GM19043 (cell line): ENCODE results near the gene B9D1.

Experiments
- ATAC-seq: cut with Tn5 transposase; IDR thresholded peaks from one replicate; pipeline ENCODE4 v1.9.1; 2021; ENCODE audit warnings: low read depth; ENCODE audit not compliant: unreplicated experiment

Gene B9D1

DNA sequence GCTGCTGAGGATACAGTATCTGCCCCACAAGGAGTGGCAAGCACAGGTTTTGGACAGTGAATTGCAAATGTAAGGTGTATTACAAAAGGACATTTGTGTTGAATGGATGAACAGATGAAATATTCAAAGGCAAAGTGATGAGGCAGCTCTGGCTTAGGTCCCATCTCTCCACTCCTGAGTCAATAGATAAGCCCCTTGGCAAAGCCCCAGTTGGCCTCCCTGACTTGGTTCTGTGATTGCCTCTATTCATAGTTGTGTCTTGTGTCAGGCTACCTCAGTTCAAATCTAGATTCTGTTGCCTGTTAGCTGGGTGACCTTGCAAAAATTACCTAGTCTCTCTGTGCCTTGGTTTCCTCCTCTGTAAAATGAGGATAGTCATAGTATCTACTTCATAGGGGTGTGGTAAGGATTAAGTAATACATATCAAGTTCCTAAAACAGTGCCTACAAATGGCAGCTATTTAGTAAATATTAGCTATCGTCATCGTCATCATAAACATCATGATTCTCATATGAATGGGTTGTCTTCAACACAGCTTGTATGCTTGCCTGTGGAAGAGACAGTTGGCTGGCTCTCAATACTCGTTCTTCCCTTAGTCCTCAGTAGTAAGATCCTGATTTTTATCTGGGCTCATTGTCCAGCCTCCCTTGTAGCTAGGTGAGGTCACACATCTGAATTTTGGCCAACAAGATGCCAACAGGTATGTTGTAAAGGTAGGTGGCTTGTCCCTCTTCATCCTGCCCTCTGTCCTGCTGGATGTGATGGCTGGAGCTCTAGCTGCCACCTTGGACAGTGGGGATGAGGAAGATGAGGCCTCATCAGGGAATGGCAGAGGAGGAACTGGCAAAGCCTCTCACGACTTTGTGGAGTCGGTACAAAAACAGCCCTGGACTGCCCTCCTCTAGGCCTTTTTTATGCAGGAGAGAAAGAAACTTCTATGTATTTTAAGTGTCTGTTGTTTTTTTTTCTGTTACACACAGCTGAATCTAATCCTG, 26.6 kb upstream of the B9D1 start:
- no peak for ATAC-seq

DNA sequence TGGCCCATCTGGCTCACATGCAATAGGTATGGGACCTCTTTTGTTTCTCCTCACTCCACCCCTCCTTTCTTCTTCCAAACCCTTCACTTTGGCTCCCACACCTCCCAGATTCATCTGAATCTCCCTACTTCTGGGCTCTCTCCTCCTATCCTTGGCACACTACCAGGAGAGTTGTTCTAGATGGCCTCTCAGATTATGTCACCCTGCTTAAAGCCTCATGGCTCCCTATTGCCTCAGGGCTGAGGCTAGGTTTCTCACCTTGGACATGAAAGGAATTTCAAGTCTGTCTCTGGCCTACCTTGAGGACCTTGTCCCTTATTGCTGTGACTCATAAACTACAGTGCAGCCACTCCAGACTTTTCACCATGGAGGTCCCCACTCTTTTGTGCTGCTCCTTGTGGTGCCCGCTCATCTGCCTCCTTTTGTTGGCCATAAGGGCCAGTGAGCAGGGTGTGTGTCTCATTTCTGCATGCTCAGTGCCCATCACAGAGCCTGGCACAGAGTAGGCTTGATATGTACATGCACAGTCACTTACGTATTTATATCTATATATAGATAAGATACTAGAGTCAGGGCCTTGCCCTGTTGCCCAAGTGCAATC, 25.5 kb upstream of the B9D1 start:
- ATAC-seq = no peak

DNA sequence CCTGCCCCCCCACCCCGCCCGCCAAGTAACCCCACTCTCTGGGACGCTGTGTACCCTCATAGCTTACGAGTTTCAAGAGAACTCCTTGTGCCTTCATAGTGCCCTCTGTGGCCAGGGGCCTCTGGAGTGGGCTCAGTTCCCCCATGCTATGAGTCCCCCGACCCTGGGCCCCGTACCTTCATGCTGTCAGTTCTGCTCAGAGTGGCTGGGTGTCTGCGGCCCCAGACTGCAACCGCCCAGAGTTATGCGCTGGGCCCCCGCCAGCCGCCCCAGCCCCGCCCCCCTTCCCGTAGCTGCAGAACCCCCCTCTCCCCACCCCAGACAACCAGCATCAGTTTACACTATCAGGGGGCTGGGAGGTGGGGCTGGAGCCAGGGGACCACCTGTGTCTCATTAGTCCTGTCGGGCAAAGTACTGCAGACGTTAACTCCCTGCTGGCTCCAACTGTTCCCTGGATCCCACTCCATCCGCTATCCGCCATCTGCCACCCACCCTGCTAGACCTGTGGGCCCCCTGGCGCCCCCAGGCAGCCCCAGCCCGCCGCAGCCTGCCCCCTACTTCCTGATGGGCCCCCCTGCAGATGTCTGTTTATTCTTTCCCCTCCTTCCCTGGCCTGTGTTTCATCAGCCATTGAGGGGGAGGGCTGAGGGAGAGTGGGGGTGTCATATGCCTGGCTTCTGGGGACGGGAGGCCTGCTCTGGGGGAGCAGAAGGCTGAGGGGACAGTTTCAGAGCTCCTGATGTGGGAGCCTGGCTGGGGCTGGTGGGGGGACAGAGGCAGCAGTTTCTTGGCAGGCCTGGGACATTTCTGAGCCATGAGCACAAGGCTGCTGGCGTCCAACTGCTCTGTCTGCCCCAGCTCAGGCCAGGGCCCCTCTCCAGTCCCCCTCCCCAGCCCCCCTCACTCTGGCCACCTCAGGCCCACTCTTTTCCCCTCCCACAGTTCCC, 24.7 kb upstream of the B9D1 start, which contains the start of gene MFAP4:
TSS of gene MFAP4 (minus strand) at position 217 of the 947 bp plus-strand sequence. CDS start at position 182, 35 bp downstream.
- no peak for ATAC-seq

DNA sequence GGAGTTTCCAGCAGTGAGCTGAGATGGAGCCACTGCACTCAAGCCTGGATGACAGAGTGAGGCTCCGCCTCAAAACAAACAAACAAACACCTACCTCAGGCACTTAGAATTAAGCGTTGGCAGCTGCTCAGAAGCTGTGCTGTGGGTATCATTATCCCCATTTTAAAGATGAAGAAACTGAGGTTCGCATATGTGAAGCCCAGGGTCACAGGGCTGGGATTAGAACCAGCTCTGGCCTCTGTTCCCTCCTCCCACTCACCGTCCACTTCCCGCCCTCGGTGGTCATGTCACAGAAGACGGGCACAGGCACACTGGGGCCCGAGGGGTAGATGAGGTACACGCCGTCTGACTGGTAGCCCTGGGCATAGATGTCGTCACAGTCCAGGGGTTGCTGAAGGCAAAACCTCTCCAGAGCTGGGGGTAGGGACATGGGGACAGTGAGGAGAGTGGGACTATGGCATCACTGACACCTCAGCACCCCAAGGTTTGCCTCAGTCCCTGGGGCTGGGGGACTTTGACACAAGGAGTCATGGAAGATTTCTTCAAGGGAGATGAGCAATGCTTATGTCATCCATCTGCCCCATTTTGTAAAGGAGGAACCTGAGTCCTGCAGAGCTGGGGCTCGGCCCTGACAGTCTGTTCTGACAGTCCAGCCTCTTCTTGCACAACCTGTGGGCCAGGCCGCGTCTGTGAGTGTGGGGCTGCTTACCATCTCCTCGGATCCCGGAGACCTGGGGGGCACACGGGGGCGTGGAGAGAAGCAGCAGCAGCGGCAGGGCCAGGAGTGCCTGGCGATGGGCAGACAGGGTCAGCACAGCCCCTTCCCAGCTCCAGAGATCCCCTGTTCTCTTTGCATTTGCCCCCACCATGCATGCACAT, 23.8 kb upstream of the B9D1 start:
- no peak for ATAC-seq

DNA sequence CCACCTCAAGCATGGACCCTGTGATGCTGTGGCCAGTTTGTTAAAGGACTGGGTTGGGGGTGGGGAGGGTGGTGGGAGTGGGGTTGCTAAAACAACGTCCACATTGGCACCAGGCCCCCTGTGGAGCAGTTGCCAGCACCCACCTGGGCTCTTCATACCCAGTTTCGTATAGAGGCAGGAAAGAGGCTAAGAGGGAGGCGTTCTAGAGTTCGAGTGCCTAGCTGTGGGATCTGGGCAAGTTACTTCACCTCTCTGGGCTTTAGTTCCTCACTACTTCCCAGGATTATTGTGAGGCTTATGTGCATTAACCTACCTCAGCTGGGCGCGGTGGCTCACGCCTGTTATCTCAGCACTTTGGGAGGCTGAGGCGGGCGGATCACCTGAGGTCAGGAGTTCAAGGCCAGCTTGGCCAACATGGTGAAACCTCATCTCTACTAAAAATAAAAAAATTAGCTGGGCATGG, 23.0 kb upstream of the B9D1 start:
- ATAC-seq = no peak

DNA sequence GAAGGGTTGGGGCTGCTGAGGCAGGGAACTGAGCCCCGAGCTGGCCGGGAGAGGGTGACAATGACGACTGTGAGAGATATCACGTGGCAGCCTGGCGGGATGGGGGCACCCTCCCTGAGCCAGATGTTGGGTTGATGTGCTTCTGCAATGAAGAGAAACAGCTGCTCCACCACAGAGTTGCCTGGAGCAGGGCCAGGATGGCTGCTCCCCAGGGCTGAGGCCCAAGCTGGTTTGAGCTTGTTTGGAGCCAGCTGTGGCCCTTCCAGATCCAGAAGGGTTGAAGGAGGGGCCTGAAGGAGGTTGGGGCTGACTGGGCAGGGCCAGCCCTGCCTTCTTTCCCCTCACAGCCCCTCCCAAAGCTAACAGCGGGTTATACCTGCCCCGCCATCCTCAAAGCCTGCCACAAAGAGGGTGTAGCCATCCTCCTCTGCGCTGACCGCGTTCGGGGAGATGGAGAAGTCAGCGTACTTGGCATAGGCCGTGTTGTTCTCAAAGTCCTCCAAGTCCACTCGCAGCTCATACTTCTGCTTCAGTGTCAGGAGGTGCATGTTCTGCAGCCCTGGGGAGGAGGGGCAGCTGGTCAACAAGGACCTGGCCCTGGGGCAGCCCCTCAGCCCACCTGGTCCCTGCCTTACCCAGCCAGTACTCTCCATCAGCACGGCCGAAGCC, 22.3 kb upstream of the B9D1 start:
- ATAC-seq = no peak

DNA sequence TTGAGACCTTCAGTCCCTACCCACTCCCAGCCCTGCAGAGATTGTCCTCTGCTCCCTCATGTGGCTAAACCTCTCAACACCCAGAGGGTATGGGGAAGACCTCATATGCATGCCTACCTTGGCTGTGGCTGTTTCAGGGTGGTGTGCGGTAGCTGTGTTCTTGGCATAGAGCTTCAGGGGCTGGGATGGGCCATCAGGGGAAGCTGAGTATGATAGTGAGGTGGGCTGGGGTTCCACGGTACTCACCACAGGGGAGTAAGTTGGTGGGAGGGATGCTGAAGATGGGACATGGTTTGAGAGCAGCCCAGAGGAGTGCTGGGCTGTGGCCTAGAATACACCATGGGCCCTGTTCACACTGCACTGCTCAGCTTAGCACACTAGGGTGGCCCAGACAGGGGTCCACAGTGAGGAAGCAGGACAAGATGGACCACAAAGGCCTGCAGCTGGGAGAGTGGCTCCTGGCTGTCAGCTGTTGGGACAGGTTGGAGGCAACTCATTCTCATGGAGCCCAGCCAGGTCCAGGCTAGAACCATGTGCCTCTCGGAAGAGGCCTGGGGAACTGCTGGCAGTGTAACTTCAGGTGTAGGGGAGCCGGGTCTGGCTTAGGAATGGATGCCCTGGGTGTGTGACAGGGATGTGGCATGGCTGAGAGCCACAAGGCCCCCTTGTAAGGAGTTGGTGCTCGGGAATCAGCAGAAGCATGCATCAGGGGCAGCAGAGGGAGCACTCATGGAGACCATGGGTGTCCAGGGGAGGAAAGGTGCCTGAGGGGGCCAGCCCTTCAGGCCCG, 21.4 kb upstream of the B9D1 start:
- no peak for ATAC-seq

DNA sequence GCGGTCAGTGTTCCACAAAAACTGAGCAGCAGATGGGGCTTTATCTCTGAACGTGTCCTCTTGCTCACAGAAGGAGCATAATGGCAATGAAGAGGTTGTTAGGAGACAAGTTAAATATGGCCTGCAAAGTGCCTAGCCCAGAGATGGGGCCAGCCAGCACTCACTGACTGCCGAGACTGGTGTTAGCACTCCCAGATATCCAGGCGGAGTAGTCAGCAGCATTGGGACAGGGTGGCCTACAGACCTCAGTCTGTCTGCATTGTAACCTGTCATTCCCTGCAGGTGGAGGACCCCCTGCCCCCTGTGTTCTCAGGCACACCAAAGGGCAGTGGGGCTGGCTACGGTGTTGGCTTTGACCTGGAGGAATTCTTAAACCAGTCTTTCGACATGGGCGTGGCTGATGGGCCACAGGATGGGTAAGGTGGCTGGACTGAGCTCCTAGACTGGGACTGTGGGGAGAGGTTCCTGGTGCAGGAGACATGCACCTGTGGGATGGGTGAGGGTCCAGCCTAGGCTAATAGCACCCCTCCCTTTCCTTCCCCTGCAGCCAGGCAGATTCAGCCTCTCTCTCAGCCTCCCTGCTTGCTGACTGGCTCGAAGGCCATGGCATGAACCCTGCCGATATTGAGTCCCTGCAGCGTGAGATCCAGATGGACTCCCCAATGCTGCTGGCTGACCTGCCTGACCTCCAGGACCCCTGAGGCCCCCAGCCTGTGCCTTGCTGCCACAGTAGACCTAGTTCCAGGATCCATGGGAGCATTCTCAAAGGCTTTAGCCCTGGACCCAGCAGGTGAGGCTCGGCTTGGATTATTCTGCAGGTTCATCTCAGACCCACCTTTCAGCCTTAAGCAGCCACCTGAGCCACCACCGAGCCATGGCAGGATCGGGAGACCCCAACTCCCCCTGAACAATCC, 20.3 kb upstream of the B9D1 start:
- ATAC-seq = no peak

DNA sequence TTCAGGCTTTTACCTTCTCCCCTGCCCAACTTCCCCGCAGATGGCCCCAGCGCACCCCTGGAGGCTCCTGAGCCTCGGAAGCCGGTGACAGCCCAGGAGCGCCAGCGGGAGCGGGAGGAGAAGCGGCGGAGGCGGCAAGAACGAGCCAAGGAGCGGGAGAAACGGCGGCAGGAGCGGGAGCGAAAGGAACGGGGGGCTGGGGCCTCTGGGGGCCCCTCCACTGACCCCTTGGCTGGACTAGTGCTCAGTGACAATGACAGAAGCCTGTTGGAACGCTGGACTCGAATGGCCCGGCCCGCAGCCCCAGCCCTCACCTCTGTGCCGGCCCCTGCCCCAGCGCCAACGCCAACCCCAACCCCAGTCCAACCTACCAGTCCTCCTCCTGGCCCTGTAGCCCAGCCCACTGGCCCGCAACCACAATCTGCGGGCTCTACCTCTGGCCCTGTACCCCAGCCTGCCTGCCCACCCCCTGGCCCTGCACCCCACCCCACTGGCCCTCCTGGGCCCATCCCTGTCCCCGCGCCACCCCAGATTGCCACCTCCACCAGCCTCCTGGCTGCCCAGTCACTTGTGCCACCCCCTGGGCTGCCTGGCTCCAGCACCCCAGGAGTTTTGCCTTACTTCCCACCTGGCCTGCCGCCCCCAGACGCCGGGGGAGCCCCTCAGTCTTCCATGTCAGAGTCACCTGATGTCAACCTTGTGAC, 19.4 kb upstream of the B9D1 start:
- ATAC-seq = no peak

DNA sequence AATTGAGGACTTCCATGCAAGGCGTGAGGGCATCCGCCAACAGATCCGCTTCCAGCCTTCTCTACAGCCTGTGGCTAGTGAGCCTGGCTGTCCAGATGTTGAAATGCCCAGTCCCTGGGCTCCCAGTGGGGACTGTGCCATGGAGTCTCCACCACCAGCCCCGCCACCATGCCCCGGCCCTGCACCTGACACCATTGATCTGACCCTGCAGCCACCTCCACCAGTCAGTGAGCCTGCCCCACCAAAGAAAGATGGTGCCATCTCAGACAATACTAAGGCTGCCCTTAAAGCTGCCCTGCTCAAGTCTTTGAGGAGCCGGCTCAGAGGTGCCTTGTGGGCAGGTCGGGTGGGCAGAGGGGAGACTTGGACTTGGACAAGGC, 18.8 kb upstream of the B9D1 start:
- ATAC-seq = no peak

DNA sequence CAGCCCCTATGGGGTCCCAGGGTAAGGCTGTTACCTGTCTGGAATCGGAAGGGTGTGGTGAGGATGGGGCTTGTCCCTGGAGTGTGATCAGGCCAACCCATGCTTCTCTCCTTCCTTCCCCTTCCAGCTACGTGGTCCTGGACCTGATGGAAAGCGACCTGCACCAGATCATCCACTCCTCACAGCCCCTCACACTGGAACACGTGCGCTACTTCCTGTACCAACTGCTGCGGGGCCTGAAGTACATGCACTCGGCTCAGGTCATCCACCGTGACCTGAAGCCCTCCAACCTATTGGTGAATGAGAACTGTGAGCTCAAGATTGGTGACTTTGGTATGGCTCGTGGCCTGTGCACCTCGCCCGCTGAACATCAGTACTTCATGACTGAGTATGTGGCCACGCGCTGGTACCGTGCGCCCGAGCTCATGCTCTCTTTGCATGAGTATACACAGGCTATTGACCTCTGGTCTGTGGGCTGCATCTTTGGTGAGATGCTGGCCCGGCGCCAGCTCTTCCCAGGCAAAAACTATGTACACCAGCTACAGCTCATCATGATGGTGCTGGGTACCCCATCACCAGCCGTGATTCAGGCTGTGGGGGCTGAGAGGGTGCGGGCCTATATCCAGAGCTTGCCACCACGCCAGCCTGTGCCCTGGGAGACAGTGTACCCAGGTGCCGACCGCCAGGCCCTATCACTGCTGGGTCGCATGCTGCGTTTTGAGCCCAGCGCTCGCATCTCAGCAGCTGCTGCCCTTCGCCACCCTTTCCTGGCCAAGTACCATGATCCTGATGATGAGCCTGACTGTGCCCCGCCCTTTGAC, 18.2 kb upstream of the B9D1 start:
- no peak for ATAC-seq

DNA sequence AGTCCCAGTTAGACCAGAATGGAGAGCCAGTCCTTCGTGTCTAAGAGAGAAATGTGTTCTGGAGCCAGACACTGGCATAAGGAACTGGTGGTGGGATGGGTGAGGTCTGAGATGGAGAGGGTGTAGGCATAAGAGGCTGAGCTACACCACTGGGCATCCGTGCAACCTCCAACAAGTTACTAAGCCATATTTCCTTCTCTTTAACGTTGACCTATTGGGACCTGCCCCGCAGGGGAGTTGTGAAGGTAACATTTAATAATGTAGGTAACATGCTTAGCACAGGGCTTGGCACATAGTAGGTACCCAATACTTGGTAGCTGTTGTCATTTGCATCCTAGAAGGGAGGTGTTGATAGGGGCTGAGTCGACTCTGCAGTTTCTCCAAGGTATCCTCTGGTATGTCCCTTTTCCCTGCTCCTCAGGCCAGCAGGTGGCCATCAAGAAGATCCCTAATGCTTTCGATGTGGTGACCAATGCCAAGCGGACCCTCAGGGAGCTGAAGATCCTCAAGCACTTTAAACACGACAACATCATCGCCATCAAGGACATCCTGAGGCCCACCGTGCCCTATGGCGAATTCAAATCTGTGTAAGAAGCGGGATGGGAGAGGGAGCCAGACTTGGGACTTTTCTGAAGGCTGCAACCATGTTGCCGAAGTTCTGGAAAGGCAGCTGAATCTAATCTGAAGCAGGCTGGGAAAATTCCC, 17.0 kb upstream of the B9D1 start:
- ATAC-seq = no peak

DNA sequence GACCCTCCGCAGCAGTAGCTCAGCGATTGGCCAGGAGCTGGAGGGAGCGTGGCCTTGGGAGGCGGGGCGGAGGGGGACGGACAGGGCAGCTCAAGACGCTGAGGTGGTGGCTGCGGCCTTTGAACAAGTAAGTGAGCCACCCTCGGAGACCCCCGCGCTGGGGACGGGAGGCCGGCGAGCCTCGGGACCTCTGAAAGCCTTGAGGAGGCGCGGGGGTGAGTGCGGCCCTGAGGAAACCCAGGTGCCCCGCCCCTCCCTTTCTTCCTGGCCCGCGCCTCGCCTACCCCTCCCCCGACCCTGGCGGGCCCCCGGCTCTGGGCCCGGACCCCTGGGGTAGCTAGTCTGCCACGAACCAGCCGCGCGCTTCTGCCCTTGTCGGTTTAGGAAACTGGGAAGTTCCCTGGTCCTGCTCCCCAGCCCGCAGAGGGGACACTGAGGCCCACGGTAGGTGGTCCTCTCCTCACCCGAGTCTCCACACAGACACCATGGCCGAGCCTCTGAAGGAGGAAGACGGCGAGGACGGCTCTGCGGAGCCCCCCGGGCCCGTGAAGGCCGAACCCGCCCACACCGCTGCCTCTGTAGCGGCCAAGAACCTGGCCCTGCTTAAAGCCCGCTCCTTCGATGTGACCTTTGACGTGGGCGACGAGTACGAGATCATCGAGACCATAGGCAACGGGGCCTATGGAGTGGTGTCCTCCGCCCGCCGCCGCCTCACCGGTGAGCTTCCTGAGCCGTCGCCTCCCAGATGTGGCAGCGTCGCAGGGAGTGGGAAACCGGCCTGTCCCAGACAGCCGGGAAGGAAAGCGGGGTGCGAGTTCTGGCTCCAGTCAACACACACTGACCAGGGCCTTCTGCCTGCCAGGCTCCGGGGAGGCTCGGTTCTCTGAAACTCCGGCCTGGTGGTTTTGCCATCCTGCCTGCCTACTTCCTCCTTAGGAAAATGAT, 16.2 kb upstream of the B9D1 start, which contains the start of gene MAPK7:
TSS of gene MAPK7 (plus strand) at position 83 of the 945 bp plus-strand sequence. CDS start at position 486, 403 bp downstream.
- ATAC-seq = peak; percentile 8
